Panc1 (cell line): ENCODE data around the gene ITGA2B. TPM values are rescaled to one million over a fixed set of nuclear protein-coding genes. Genes with fewer than 3 reads are reported as not detected.

Source experiments
- ATAC-seq: fragments of 200-7000 bp; cut with Tn5 transposase; 2 replicates; pipeline ENCODE4 v1.9.1; 2020; ENCODE audit warnings: mild to moderate bottlenecking, moderate library complexity
- BruUV-seq: library from RNA; stranded (reverse); fragments of 400-500 nt; replicated peaks from 2 replicates; lab custom pipeline; 2021; lab: Mats Ljungman, UMichigan
- CTCF ChIA-PET: fragments of 300-600 bp; sonication (Branson Sonifier 250); formaldehyde crosslinking; loops from one replicate; lab custom pipeline; 2022; ENCODE audit warnings: antibody characterized with exemption; lab: Charles Lee
- POLR2A ChIA-PET: fragments of 300-600 bp; sonication (Branson Sonifier 250); formaldehyde crosslinking; loops from one replicate; lab custom pipeline; 2022; ENCODE audit warnings: antibody characterized with exemption; lab: Charles Lee
- DNase-seq: peaks from one replicate; pipeline ENCODE4 v3.0.0-alpha.2; 2010; ENCODE audit warnings: low read depth, low spot score
- H3K27ac ChIP-seq: 2 replicates; pipeline ENCODE4 v1.5.1; 2011; ENCODE audit warnings: mild to moderate bottlenecking, low read length, inconsistent platforms
- H3K27me3 ChIP-seq: fragments of 200-500 bp; sonication (Bioruptor generic); 2 replicates; pipeline ENCODE4 v1.6.0; 2014; ENCODE audit warnings: low read length, inconsistent platforms; ENCODE audit not compliant: control insufficient read depth, insufficient read depth
- H3K36me3 ChIP-seq: fragments of 200-500 bp; sonication (Bioruptor generic); 2 replicates; pipeline ENCODE4 v1.5.1; 2014; ENCODE audit warnings: inconsistent platforms, mild to moderate bottlenecking, low read length, moderate library complexity; ENCODE audit not compliant: control insufficient read depth, insufficient read depth
- H3K4me1 ChIP-seq: 2 replicates; pipeline ENCODE4 v1.5.1; 2011; ENCODE audit warnings: inconsistent platforms, mild to moderate bottlenecking, low read length, moderate library complexity; ENCODE audit not compliant: control insufficient read depth, insufficient read depth
- H3K4me3 ChIP-seq, 2 experiments: 2 replicates each; pipeline ENCODE4 v1.5.1; 2011 to 2012; ENCODE audit warnings: low read depth in 2 of 2, low read length in 2 of 2, mild to moderate bottlenecking in 2 of 2, inconsistent platforms in 1 of 2, moderate library complexity in 1 of 2
- H3K9me3 ChIP-seq: fragments of 200-500 bp; sonication (Bioruptor generic); 2 replicates; pipeline ENCODE4 v1.5.1; 2014; ENCODE audit warnings: low read depth, mild to moderate bottlenecking, inconsistent platforms, low read length, moderate library complexity; ENCODE audit not compliant: control insufficient read depth, insufficient read depth
- CTCF ChIP-seq: fragments of 450-650 bp; IDR thresholded peaks from 2 replicates; pipeline ENCODE4 v1.5.1; 2017; ENCODE audit warnings: mild to moderate bottlenecking
- POLR2AphosphoS5 ChIP-seq: IDR thresholded peaks from 2 replicates; pipeline ENCODE4 v1.6.1; 2012; ENCODE audit warnings: mild to moderate bottlenecking, low read depth, low read length, moderate library complexity
- REST ChIP-seq, 2 experiments: IDR thresholded peaks; 2 replicates each; pipeline ENCODE4 v1.6.1; 2011 to 2012; ENCODE audit warnings: low read depth in 2 of 2, control low read depth in 1 of 2, low read length in 1 of 2, mild to moderate bottlenecking in 1 of 2, moderate library complexity in 1 of 2; ENCODE audit not compliant: insufficient read depth in 1 of 2
- SIN3A ChIP-seq: IDR thresholded peaks from 2 replicates; pipeline ENCODE4 v1.6.1; 2012; ENCODE audit warnings: low read depth, mild to moderate bottlenecking, low read length, moderate library complexity, borderline replicate concordance; ENCODE audit not compliant: insufficient read depth
- TCF7L2 ChIP-seq: IDR thresholded peaks from 2 replicates; pipeline ENCODE4 v1.6.1; 2011; ENCODE audit warnings: mild to moderate bottlenecking, low read depth, low read length, inconsistent platforms
- in situ Hi-C: cut with HindIII; loops from 2 replicates; pipeline ENCODE4 v1.10.0; 2016; ENCODE audit warnings: low sequenced_read_pairs, low pct_unique_long_range_greater_than_20kb
- intact Hi-C: fragments of 100-400 bp; cut with micrococcal nuclease; formaldehyde crosslinking; loops from one replicate; pipeline ENCODE4 v1.10.0; 2022; ENCODE audit not compliant: unreplicated experiment
- total RNA-seq: library from RNA; stranded (reverse); gene quantifications from one replicate; pipeline ENCODE4 v1.2.1, GENCODE V29; 2021; ENCODE audit not compliant: unreplicated experiment

ITGA2B gene
- total RNA-seq, 1 experiment from 2014 or later, result 2.4 TPM

GRCh38 chr17:44355642-44356099 lies 33.8 kb downstream of the ITGA2B start:
- CTCF ChIA-PET, result interaction anchor here (0.6 kb wide), 1 partner anchor 258 kb away, joined by 3 read pairs; no protein-coding TSS in a partner anchor
- Histone ChIP-seq H3K9me3 (no peaks in the 10 kb centered on the region), H3K4me1 (no peaks in the 10 kb centered on the region; the same call in 1 of the 2 replicates), H3K4me3 (no peak overlapping the region), H3K36me3 (no peaks in the 10 kb centered on the region), H3K27ac (no peak overlapping the region), H3K27me3 (no peaks in the 10 kb centered on the region)
- intact Hi-C loops, result no loop called here
- DNase-seq (no peak), ATAC-seq (no peak)
- TF ChIP-seq SIN3A (no peak), REST (IDR thresholded peaks at IDR 0.05; ENCODE audit: insufficient read depth in 1 of 2, low read depth in 2 of 2, low read length in 1 of 2) (no peak), TCF7L2 (no peak), POLR2AphosphoS5 (no peak), CTCF (no peak)
- in situ Hi-C loops, result no loop called here
- BruUV-seq, result no TSS peak
- POLR2A ChIA-PET, result no interaction called here

- TF ChIP-seq CTCF, result peak; percentile 69
- TF ChIP-seq REST (IDR thresholded peaks at IDR 0.05; ENCODE audit: insufficient read depth in 1 of 2, low read depth in 2 of 2, low read length in 1 of 2), result no peak
- intact Hi-C loops (no loop called here), in situ Hi-C loops (no loop called here)
- H3K4me3 ChIP-seq, result no peak overlapping the region
- ChIA-PET POLR2A (no interaction called here), CTCF (interaction anchor here (0.6 kb wide), 1 partner anchor 258 kb away, joined by 3 read pairs; no protein-coding TSS in a partner anchor)
- DNase-seq (no peak), ATAC-seq (no peak)
- no peaks in the 10 kb centered on the region for H3K27me3 ChIP-seq
- no peaks in the 10 kb centered on the region for H3K4me1 ChIP-seq
- BruUV-seq, result no TSS peak
- no peaks in the 10 kb centered on the region for H3K9me3 ChIP-seq
- H3K27ac ChIP-seq, result no peak overlapping the region
- H3K36me3 ChIP-seq, result no peaks in the 10 kb centered on the region
These were observed 34.6 kb downstream of the ITGA2B start for GRCh38 chr17:44354582-44355561.
